ENCODE measurements around the gene LDLRAD1.

The LDLRAD1 gene

DNA sequence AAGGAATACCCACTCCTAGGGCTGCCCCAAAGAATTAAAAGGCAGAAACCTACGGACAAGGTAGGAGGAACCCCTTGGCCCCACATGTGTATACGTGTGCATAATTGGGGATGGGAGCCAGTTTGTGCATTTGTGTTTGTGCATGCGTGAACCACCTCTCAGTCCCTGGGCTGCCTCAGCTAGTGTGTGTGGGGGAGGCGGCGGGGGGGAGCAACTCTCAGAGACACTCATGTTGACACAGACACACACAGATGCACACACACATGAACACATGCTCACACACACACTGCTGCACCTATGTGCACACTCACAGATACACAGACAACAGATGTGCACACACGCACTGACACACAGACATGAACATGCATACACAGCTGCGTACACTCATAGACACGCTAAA lies 5.1 kb downstream of the LDLRAD1 start:
- no peaks in the 10 kb centered on the region for H4K20me1 ChIP-seq (ENCODE audit: insufficient read depth, low read length, poor library complexity, severe bottlenecking)
- H3K36me3 ChIP-seq (ENCODE audit: insufficient read depth, low read length): no peaks in the 10 kb centered on the region
- H3K9me2 ChIP-seq (replicated peaks; ENCODE audit: low read depth, low read length): no peaks in the 10 kb centered on the region
- H3K27me3 ChIP-seq (ENCODE audit: insufficient read depth, low read length, poor library complexity, severe bottlenecking): no peaks in the 10 kb centered on the region
- no peaks in the 10 kb centered on the region for H3F3A ChIP-seq (ENCODE audit: low read depth)
- no peak for TF ChIP-seq EZH2phosphoT487 (IDR thresholded peaks at IDR 0.05; ENCODE audit: borderline replicate concordance)
- H3K4me2 ChIP-seq (ENCODE audit: low read depth, low read length, poor library complexity, severe bottlenecking): no peak overlapping the region
- no peak overlapping the region for H2AFZ ChIP-seq (ENCODE audit: low read length)
- no peaks in the 10 kb centered on the region for H3K79me2 ChIP-seq (ENCODE audit: insufficient read depth, low read length)
- no peaks in the 10 kb centered on the region for H3K9me3 ChIP-seq (ENCODE audit: insufficient read depth, low read depth, low read length)
- H3K4me1 ChIP-seq (ENCODE audit: insufficient read depth, low read length, poor library complexity, severe bottlenecking): no peaks in the 10 kb centered on the region
- no peak overlapping the region for H3K9ac ChIP-seq (ENCODE audit: low read depth, low read length, poor library complexity, severe bottlenecking)
- no peak overlapping the region for H3K4me3 ChIP-seq (ENCODE audit: low read length, poor library complexity, severe bottlenecking)

DNA sequence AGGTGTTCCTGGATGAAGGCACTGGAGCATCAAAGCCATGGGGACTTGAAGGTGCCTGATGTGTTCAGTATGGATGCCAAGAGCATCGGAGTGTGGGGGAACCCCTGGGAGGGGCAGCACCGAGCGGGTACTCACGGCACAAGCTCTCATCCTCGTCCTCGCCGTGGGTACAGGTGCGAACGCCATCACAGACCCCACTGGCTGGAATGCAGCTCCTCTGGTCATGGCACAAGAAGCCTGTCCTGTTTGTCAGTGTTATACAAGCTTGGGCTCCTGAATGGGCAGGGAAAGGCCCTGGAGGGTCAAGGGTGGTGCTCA lies 6.0 kb downstream of the LDLRAD1 start:
- Histone ChIP-seq H3K4me1 (ENCODE audit: insufficient read depth, low read length, poor library complexity, severe bottlenecking) (no peaks in the 10 kb centered on the region), H2AFZ (ENCODE audit: low read length) (no peak overlapping the region), H3K27me3 (ENCODE audit: insufficient read depth, low read length, poor library complexity, severe bottlenecking) (no peaks in the 10 kb centered on the region), H3K9me3 (ENCODE audit: insufficient read depth, low read depth, low read length) (no peaks in the 10 kb centered on the region), H3K4me2 (ENCODE audit: low read depth, low read length, poor library complexity, severe bottlenecking) (no peak overlapping the region), H3K79me2 (ENCODE audit: insufficient read depth, low read length) (no peaks in the 10 kb centered on the region), H3F3A (ENCODE audit: low read depth) (no peaks in the 10 kb centered on the region), H3K9me2 (replicated peaks; ENCODE audit: low read depth, low read length) (no peaks in the 10 kb centered on the region), H3K9ac (ENCODE audit: low read depth, low read length, poor library complexity, severe bottlenecking) (no peak overlapping the region), H3K36me3 (ENCODE audit: insufficient read depth, low read length) (no peaks in the 10 kb centered on the region), H4K20me1 (ENCODE audit: insufficient read depth, low read length, poor library complexity, severe bottlenecking) (no peaks in the 10 kb centered on the region), H3K4me3 (ENCODE audit: low read length, poor library complexity, severe bottlenecking) (no peak overlapping the region)
- TF ChIP-seq, protein P1, sequence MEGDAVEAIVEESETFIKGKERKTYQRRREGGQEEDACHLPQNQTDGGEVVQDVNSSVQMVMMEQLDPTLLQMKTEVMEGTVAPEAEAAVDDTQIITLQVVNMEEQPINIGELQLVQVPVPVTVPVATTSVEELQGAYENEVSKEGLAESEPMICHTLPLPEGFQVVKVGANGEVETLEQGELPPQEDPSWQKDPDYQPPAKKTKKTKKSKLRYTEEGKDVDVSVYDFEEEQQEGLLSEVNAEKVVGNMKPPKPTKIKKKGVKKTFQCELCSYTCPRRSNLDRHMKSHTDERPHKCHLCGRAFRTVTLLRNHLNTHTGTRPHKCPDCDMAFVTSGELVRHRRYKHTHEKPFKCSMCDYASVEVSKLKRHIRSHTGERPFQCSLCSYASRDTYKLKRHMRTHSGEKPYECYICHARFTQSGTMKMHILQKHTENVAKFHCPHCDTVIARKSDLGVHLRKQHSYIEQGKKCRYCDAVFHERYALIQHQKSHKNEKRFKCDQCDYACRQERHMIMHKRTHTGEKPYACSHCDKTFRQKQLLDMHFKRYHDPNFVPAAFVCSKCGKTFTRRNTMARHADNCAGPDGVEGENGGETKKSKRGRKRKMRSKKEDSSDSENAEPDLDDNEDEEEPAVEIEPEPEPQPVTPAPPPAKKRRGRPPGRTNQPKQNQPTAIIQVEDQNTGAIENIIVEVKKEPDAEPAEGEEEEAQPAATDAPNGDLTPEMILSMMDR (conservative IDR thresholded peaks at IDR 0.05; ENCODE audit: low read length): no peak
- TF ChIP-seq EZH2phosphoT487 (IDR thresholded peaks at IDR 0.05; ENCODE audit: borderline replicate concordance): no peak

DNA sequence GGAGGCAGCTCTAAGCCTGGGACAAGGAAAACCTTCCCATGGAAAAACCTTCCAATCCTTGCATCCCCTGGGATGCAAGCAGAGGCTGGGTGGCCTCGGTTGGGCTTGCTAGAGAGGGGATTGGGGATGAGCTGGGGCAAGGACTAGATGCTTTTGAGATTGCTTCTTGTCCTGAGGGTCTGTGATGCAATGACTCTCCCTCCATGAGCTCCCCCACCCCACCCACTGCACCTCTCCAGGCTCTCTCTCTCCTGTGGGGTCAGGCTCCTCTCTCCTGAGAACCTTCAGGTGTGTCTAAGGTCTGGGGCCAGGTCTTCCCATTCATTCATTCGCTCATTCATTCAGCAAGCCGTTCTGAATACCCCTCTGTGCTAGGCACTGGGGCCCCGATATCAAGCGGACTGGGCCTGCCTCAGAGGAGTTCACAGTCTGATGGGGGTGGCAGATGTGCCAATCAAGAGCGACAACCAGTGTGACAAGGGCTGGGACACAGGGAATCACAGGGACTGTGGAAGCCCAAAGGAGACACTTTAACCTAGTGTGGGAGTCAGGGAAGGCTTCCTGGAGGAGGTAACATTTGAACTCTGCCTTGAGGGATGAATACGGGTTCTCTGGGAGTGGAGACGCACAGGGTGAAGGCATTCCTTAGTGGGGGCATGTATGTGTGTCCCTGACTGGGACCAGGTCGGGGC lies 6.5 kb downstream of the LDLRAD1 start:
- H3K4me1 ChIP-seq (ENCODE audit: insufficient read depth, low read length, poor library complexity, severe bottlenecking): no peaks in the 10 kb centered on the region
- no peaks in the 10 kb centered on the region for H3K9me3 ChIP-seq (ENCODE audit: insufficient read depth, low read depth, low read length)
- no peaks in the 10 kb centered on the region for H4K20me1 ChIP-seq (ENCODE audit: insufficient read depth, low read length, poor library complexity, severe bottlenecking)
- H3K4me3 ChIP-seq (ENCODE audit: low read length, poor library complexity, severe bottlenecking): no peak overlapping the region
- no peak for TF ChIP-seq EZH2phosphoT487 (IDR thresholded peaks at IDR 0.05; ENCODE audit: borderline replicate concordance)
- TF ChIP-seq, protein P1 (conservative IDR thresholded peaks at IDR 0.05; ENCODE audit: low read length): no peak
- H3K36me3 ChIP-seq (ENCODE audit: insufficient read depth, low read length): no peaks in the 10 kb centered on the region
- H2AFZ ChIP-seq (ENCODE audit: low read length): no peak overlapping the region
- no peaks in the 10 kb centered on the region for H3K79me2 ChIP-seq (ENCODE audit: insufficient read depth, low read length)
- H3F3A ChIP-seq (ENCODE audit: low read depth): no peaks in the 10 kb centered on the region
- no peaks in the 10 kb centered on the region for H3K27me3 ChIP-seq (ENCODE audit: insufficient read depth, low read length, poor library complexity, severe bottlenecking)
- no peaks in the 10 kb centered on the region for H3K9me2 ChIP-seq (replicated peaks; ENCODE audit: low read depth, low read length)
- H3K9ac ChIP-seq (ENCODE audit: low read depth, low read length, poor library complexity, severe bottlenecking): no peak overlapping the region
- H3K4me2 ChIP-seq (ENCODE audit: low read depth, low read length, poor library complexity, severe bottlenecking): no peak overlapping the region
